NB4 (cell line): ENCODE data around the gene L3MBTL4.

Experiments
- CTCF ChIP-seq: IDR thresholded peaks from one replicate; pipeline ENCODE4 v1.5.1; 2012; ENCODE audit warnings: low read depth, low read length
- MAX ChIP-seq: IDR thresholded peaks from 2 replicates; pipeline ENCODE4 v1.6.1; 2011; ENCODE audit warnings: low read depth, low read length
- POLR2A ChIP-seq: IDR thresholded peaks from 2 replicates; pipeline ENCODE4 v1.6.1; 2011; ENCODE audit warnings: mild to moderate bottlenecking; ENCODE audit not compliant: insufficient read length; ENCODE audit errors: extremely low read depth

- no peak for TF ChIP-seq CTCF
- no peak for TF ChIP-seq POLR2A
- TF ChIP-seq MAX = no peak
Observed at GRCh38 chr18:6156446-6156845, 258.3 kb downstream of the L3MBTL4 start.
